GM06990 (cell line): ENCODE data around the gene IL10RA.

Experiments used
- DNase-seq: peaks from one replicate; pipeline ENCODE4 v3.0.0-alpha.2; 2011; ENCODE audit not compliant: insufficient read length; ENCODE audit errors: extremely low read depth
- H3K27me3 ChIP-seq: replicated peaks from 2 replicates; pipeline ENCODE4 v1.6.0; 2011; ENCODE audit warnings: low read length; ENCODE audit not compliant: control insufficient read depth, insufficient read depth
- H3K36me3 ChIP-seq: 2 replicates; pipeline ENCODE4 v1.5.1; 2011; ENCODE audit warnings: low read length; ENCODE audit not compliant: control insufficient read depth, insufficient read depth
- H3K4me3 ChIP-seq: replicated peaks from 2 replicates; pipeline ENCODE4 v1.5.1; 2011; ENCODE audit warnings: low read depth, mild to moderate bottlenecking, control low read depth, low read length
- TF ChIP-seq, protein P1 (sequence below): IDR thresholded peaks from 2 replicates; pipeline ENCODE4 v1.5.1; 2011; ENCODE audit warnings: low read length, control low read depth, mild to moderate bottlenecking, inconsistent platforms; ENCODE audit not compliant: insufficient read depth, poor library complexity, severe bottlenecking

The IL10RA gene

DNA sequence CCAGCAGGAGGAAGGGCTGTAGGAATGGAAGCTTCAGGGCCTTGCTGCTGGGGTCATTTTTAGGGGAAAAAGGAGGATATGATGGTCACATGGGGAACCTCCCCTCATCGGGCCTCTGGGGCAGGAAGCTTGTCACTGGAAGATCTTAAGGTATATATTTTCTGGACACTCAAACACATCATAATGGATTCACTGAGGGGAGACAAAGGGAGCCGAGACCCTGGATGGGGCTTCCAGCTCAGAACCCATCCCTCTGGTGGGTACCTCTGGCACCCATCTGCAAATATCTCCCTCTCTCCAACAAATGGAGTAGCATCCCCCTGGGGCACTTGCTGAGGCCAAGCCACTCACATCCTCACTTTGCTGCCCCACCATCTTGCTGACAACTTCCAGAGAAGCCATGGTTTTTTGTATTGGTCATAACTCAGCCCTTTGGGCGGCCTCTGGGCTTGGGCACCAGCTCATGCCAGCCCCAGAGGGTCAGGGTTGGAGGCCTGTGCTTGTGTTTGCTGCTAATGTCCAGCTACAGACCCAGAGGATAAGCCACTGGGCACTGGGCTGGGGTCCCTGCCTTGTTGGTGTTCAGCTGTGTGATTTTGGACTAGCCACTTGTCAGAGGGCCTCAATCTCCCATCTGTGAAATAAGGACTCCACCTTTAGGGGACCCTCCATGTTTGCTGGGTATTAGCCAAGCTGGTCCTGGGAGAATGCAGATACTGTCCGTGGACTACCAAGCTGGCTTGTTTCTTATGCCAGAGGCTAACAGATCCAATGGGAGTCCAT, 14.1 kb downstream of the IL10RA start:
- H3K4me3 ChIP-seq = no peak overlapping the region
- TF ChIP-seq, protein P1, sequence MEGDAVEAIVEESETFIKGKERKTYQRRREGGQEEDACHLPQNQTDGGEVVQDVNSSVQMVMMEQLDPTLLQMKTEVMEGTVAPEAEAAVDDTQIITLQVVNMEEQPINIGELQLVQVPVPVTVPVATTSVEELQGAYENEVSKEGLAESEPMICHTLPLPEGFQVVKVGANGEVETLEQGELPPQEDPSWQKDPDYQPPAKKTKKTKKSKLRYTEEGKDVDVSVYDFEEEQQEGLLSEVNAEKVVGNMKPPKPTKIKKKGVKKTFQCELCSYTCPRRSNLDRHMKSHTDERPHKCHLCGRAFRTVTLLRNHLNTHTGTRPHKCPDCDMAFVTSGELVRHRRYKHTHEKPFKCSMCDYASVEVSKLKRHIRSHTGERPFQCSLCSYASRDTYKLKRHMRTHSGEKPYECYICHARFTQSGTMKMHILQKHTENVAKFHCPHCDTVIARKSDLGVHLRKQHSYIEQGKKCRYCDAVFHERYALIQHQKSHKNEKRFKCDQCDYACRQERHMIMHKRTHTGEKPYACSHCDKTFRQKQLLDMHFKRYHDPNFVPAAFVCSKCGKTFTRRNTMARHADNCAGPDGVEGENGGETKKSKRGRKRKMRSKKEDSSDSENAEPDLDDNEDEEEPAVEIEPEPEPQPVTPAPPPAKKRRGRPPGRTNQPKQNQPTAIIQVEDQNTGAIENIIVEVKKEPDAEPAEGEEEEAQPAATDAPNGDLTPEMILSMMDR = no peak
- H3K36me3 ChIP-seq = peaks cover 13% of the 10 kb centered on the region
- no peak for DNase-seq
- no peaks in the 10 kb centered on the region for H3K27me3 ChIP-seq

DNA sequence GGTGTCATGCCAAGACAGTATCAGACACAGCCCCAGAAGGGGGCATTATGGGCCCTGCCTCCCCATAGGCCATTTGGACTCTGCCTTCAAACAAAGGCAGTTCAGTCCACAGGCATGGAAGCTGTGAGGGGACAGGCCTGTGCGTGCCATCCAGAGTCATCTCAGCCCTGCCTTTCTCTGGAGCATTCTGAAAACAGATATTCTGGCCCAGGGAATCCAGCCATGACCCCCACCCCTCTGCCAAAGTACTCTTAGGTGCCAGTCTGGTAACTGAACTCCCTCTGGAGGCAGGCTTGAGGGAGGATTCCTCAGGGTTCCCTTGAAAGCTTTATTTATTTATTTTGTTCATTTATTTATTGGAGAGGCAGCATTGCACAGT, 14.6 kb downstream of the IL10RA start:
- Histone ChIP-seq H3K27me3 (no peaks in the 10 kb centered on the region), H3K4me3 (no peak overlapping the region), H3K36me3 (peaks cover 7% of the 10 kb centered on the region)
- TF ChIP-seq, protein P1 = no peak
- no peak for DNase-seq

DNA sequence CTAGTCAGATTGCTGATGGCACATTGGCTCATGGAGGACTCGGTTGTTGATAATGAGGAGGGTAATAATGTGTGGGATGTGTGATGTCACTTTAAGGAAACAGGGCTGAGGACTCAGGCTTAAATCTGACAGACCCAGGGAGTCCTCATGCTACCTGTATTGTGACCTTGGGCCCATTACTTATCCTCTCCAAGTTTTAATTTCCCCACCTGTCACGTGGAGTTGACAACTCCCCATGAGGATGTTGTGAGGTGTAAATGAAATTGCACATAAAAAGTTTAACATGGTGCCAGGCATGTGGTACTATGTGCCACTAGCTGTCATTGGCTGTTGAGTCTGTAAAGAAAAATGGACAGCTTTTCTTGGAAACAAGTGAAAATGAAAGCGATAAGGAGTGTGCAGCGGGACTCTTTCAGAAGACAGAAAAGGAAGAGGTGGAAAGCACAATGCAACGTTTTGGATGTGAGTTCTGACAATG, 15.3 kb downstream of the IL10RA start:
- Histone ChIP-seq H3K36me3 (peaks cover 5% of the 10 kb centered on the region), H3K4me3 (no peak overlapping the region), H3K27me3 (no peaks in the 10 kb centered on the region)
- TF ChIP-seq, protein P1 = no peak
- DNase-seq = no peak

DNA sequence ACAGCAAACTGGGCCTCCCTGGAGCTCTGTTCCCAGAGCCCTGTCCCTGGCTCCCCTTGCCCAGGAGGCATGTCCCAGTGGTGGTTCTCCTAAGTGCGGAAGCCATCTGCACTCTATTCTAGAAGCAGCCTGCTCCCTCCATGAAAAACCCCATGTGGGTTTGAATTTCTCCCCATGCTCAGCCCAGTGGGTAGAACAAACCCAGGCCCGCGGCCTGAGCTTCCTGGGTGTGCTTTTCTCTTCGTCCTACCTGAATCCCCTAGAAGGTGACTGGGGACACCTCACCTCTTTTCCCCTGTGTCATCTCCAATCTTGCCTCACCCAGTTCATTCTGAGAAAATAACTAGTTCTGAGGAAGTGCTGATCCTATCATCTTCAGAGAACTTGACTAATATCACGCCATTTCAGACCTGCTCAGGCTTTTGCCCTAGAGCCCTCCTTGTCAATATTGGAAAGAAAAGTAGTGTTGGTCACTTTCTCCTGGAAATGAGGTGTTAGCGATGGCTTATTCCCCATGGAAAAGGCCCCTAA, 15.9 kb downstream of the IL10RA start:
- DNase-seq = no peak
- Histone ChIP-seq H3K27me3 (no peaks in the 10 kb centered on the region), H3K4me3 (no peak overlapping the region), H3K36me3 (peaks cover 5% of the 10 kb centered on the region)
- TF ChIP-seq, protein P1 = no peak

DNA sequence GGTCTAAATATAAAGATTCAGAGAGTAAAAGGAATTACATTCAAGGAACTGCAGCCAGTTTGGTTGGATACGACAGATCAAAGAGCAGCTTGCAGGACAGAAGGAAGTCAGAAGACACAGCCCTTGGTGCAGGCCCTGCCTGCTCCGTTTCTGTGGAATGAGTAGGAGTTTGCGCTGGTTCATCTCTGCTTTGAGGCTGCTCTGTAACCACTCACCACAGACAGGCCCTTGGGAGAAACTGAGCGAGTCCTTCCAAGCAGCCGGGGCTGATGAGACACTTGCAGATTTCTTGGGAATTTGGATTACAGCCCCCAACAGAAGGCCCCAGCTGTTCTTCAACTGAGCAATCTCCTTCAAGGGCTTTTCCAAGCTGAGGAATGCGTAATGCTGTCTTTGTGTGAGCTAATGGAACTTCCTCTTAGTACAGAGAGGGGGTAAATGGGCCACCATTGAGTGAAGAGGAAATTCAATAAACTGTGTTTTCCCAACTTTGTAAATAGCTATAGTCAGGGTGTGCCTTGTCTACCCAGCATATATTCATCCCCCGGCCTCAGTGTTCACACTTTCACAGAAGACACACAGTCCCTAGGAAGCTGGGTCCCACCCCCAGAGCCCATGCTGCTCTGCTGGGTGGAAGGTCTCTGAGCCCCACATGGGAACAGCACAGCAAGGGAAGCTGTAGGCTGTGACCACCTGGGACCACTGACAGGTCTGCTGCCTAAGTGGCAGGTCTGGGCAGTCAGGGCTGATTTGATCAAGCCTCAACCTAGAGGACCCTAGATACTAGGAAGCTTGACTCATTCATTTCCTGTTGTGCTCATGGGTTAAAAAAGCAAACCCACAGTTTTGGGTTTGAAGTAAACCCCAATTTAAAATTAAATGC, 16.6 kb downstream of the IL10RA start:
- TF ChIP-seq, protein P1 = no peak
- H3K36me3 ChIP-seq = peaks cover 5% of the 10 kb centered on the region
- H3K27me3 ChIP-seq = no peaks in the 10 kb centered on the region
- H3K4me3 ChIP-seq = no peak overlapping the region
- DNase-seq = no peak
